Activated gamma-delta T cell treated with Interleukin-2 at 50 U/mL for 16 hours (primary cell): ENCODE data around the gene LSM2.

Experiments
- DNase-seq: peaks from one replicate; pipeline ENCODE4 v3.0.0-alpha.2; 2020

The LSM2 gene

DNA sequence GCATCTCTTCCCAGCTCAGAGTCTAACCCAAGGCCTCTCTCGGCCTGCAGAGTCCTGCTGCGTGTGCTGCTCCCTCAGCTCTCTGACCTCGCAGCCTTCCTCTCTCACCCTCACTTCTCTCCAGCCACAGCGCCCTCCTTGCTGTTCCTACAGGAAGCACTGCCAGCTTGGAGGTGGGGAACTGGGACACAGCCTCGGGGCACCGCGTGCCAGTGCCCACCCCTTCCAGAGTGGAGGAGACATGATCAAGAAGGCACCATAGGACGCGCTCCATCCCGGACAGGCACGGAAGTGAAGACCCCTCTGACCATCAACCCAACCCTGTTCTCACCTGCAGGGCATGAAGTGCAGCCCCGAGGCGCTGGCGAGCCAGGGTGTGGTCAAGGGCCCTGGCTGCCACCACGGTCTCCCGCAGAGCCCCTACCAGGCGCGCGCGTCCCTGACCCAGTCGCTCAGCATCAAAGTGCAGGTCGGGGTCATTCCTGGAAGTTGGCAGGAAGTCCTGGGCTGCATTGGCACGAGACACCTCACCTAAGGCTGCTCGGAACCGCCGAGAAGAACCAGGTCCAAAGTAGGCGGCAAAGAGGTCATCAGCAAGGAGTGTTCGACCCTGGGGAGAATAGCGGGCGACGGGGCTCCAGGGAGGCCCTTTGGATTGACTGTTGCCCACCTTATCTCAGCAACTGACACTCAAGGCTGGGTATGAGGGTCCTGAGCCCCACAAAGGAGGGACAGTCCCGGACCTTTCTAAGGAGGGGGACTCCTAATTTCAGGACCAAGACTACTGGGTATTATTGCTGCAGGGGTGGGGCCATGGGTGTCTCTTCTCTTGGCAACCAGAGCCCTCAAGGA is 30.9 kb downstream of the LSM2 start:
- DNase-seq, result no peak

DNA sequence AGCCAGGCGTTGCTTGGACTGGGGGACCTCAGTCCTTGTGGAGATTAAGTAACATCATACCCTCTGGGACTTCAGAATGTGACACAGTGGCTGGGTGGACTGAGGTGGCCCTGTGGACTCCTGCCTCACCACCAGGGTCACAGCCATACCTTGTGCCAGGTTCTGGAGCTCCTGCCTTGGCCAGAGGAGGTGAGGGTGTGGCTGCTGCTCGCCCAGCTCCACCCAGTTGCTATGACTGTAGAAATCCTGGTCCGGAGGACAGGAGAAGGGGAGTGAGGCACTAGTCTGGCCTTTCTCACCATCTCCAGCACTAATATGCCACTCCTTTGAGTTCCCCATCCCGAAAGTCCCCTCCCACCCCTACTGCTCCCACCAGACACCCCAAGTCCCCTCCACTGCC is 31.6 kb downstream of the LSM2 start:
- no peak for DNase-seq

DNA sequence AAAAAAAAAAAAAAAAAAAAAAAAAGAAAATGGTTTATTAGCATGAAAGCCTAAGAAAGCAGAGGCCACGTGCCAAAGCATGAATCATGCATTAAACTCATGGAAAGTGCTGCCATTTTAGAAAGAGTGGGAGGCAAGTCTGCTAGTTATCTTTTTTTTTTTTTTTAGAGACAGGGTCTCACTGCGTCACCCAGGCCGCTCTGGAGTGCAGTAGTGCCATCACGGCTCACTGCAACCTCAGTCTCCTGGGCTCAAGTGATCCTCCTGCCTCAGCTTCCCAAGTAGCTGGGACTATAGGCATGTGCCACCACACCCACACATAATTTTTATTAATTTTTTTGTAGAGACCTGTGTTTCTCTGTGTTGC is 34.8 kb downstream of the LSM2 start:
- no peak for DNase-seq

DNA sequence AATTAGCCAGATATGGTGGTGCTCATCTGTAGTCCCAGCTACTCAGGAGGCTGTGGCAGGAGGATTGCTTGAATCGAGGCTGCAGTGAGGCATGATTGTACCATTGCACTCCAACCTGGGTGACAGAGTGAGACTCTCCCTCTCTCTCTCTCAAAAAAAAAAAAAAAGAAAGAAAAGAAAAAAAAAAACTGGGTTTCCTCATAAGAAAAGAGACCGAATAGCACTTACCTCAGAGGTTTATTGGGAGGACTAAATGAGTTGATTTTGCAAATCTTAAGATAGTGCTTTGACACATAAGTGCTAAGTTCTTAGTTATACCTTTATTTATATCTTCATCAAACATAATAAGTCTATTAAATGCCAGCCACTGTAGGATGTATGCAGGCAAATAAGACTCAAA is 35.9 kb downstream of the LSM2 start:
- DNase-seq, result no peak

DNA sequence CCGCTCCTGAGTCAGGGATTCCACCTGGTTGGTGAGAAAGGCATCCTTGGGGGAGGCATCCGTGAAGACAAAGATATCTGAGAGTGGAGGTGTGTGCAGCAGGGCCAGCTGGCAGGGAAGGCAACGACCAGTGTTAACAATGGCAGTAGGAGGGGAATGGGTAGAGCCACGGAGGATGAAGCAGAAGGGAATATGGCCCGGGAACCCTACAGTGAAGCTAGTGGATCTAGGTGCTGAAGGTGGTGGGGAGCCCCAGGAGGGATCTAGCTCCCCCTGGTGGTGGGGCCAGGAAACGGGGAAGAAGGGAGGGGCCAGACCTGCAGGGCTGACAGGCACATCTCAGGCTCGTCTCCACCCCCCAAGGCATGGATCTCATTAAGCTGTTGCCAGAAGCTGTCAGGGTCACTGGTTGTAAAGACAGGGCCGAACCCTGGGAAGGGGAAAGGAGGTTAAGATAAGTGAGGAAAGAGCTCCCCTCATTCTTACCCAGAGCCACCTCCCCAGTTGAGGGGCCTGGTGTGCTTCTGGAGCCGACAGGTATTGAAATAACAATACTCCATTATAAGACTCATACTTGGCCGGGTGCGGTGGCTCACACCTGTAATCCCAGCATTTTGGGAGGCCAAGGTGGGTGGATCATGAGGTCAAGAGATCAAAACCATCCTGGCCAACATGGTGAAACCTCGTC is 36.9 kb downstream of the LSM2 start:
- DNase-seq, result peak; percentile 73

DNA sequence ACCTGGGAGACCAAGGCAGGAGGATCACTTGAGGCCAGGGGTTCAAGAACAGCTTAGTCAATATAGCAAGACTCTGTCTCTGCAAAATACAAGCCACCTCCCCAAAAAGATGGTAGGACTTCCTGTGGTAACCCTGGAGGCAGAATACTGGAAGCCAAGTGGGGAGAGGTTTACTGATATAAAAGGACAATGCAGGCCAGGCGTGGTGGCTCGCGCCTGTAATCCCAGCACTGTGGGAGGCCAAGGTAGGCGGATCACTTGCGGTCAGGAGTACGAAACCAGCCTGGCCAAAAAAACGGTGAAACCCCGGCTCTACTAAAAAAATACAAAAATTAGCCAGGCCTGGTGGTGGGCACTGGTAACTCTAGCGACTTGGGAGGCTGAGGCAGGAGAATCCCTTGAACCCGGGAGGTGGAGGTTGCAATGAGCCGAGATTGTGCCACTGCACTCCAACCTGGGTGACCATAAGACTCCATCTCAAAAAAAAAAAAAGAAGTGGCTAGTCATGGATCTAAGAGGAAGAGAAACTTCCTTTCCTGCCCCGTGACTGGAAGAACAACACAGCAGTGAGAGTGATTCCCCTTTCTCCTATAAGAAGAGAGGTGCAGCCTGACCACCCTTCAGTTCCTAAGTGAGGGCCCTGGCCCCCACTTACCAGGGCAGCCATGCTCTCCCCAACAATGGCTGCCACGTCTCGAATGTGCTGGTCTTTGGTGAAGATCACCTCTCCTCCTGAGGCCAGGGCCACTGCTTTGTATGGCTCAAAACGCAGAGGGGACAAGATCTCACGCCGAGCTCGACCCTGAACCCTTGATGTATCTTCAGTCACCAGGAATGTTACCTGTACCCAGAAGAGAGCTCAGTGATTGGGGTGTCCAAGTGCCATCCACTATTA is 38.2 kb downstream of the LSM2 start:
- no peak for DNase-seq

DNA sequence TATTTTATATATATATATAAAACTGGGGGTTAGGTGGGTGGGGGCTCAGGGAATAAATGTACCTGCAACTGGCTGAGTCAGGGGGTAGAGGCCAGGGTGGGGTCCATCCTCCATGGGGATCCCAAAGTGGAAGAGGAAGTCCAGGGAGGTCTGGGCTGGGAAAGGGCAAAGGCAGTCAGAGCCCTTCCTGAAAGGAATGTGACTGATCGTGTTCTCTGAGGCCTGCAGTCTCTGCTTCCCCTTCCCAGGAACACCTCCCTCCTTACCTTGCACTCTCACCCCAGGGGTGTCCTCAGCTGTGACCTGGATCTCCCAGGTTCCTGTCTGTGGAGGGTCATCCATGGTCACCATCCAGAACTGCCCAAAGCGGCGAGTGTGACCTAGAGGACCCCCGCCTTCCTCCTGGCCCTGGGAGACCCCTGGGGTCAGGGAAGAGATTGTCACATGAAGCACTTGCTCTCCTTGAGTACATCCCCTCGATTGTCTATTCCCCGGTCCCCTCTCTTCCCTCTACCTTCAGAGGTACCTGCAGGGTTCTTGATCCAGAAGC is 39.6 kb downstream of the LSM2 start:
- DNase-seq, result no peak

DNA sequence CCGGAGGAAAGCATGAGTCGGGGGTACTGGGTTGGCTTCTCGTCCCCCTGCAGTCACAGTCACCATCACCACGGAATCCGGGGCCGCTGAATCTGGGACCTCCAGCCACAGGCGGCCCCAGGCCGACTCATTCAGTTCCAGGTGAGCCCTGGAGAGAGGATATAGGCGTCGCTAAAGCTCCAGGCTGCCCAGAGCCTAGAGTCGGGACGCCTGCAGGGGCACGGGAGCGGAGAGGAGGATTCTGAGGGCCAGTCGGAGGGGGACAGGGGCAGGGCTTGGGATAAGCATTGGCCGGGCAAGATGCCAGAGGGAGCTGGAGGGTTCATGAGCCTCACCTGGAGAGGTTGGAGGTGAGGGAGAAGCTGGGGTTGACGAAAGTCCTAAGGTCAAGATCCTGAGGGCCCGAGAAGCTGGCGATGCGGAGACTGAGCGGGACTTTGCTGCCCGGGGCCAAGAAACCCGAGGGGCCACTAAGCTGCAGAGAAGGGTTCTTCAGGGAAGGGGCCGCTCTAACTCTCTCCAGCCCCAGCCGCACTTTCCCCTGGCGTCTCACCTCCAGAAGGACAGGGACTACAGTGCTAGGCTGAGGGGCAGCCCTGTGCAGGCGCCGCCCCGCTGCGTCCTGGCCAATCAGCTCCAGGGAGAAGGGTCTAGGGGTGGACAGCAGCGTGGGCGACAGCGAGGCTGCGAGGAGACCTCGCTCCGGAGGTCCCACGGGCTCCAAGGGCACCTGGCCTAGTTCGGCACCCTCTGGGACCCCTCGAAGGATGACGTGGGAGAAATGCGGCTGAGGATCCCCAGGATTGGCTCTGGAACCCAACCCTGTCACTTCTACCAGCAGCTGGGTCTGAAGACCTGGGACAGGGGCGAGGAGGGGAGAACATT is 40.6 kb downstream of the LSM2 start:
- DNase-seq, result no peak

DNA sequence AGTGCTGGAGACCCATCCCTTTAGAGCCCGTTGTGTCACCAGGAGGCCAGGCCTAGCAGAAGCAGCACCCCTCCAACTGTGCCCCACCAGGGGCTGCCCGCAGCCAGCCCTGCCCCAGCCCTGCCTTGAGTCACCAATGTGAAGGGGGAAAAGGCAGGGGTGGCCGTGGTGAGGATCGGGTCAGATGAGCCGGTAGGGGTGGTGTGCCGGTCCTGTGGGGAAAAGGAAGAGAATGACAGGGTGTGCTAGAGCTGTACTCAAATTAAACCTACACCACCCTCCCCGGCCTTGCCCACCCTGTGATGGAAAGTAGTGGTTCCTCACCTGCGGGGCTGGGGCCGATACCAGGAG is 41.2 kb downstream of the LSM2 start:
- DNase-seq, result no peak

DNA sequence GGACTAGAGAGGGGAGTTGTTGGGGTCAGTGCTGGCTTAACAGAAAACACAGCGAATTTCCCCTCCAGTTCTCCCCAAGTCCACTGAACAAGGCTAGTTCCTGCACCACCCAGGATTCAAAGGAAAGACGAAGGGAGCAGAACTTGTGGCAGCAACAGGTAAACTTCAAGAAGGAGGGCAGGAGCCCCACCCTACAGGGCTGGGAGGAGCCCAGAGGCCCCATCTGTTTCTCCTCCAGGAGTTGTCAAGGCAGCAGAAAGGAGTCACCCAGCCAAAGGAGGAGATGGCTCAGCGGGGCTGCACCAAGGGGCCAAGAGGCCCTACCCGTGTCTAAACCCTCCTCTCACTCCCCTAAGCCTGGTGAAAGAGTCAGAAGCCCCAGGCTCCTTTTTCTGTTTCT is 42.6 kb downstream of the LSM2 start:
- no peak for DNase-seq

DNA sequence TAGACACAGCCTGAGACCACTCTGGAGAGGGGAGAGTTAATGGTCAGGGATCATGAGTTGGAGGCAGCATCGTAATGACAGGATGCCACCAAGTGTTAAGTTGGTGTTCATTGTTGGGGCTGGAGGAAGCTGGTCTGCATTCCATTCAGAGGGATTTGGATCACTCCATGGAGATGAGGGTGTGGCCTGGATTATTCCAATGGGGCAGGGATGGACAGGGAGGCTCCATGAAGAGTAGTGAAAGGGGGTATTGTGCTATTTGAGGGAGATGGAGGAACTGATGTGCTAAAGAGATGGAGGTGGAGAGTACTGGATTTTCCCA is 43.2 kb downstream of the LSM2 start:
- DNase-seq, result no peak

DNA sequence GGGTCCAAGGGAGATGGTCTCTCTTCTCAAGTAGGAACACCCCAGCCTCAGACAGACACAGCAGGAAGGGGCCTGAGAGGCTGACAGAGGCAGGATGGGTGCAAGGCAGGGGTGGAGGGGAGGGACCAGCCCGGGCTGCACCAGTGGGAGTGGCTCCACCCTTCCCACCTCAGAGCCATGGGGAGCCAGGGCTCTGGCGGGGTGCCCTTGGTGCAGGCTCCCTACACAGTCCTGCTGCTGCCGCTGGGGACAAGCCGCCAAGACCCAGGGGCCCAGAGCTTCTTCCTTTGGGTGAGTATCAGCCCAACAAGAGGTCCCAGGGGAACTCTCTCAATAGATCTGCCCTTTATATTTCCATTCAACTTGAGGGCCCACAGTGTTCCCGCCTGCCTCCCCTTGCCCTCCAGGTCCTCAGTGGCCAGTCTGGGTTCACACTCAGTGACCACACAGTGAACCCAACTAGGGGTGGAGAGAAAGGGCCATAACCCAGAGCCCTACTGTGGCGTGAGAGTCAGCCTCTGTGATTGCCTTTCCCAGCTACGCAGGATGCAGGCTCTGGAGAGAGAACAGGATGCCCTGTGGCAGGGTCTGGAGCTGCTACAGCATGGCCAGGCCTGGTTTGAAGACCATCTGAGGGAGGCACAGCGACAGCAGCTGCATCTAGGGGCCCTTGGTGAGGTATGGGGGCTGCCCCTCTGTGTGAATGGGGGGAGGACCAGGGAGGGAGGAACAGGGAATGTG is 43.7 kb downstream of the LSM2 start:
- no peak for DNase-seq

DNA sequence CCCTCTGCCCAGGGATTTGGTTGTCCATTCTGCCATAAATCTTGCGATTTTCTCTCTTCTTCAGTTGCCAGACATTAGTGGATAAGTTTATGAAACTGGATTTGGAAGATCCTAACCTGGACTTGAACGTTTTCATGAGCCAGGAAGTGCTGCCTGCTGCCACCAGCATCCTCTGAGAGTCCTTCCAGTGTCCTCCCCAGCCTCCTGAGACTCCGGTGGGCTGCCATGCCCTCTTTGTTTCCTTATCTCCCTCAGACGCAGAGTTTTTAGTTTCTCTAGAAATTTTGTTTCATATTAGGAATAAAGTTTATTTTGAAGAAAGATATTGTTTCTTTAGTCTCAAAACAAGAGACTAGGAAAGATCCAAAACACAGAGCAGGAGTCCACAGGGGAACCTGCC is 44.4 kb downstream of the LSM2 start, which contains the start of gene SAPCD1:
Gene SAPCD1 (plus strand): TSS at position 301 of the 400 bp plus-strand sequence. CDS start 399 bp downstream, outside the sequence.
- no peak for DNase-seq

DNA sequence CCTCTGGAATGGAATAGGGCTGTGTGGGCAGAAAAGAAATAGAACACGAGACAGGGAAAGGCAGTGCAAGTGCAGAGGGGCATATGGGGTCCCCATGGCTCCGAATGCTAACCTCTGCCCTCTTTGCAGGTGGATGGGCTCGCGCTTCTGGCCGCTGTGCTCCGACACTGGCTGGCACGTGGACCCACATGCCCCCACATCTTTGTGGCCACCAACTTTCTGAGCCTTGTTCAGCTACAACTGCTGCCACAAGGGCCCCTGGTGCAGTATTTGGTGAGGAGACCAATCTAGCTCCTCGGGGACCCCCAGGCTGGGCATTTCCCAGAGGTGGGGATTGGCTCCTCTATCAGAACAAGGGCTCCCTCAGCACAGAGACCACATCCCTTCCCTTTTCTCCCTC is 45.4 kb downstream of the LSM2 start:
- no peak for DNase-seq

DNA sequence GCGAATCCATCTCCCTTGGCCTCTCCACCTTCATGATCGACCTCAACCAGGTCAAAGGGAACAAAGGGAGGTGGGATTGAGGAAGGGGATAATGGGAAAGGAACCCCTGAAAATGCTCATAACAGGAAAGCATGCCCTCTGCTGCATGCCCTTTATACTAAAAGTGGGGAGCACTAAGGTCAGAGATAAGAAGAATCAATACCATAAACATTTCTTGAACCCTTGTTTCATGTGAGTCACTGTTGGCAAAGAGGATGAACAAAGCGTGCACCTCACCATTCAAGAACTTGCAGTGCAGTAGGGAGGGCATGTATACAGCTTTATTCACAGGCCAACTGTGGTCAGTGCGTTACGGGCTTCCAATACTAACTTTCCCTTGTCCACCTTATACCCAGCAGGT is 46.0 kb downstream of the LSM2 start:
- no peak for DNase-seq

DNA sequence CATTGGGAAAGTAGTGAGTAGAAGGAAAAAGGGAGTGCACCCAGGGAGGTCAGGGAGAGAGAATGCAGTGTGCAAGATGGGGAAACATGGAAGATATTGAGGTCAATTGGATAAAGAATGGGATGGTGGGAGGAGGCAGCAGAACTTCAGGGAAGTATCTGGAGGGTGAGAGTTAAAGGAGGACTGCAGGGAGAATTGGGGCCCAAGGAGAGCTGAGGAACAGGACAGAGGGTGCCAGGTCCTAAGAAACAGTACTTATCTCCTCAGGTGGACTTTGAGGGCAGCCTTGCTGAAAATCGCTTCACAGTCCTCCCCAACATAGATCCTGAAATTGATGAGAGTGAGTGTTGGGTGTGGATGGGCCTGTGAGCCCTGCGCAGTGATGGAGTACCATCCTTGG is 48.5 kb downstream of the LSM2 start:
- DNase-seq, result no peak

DNA sequence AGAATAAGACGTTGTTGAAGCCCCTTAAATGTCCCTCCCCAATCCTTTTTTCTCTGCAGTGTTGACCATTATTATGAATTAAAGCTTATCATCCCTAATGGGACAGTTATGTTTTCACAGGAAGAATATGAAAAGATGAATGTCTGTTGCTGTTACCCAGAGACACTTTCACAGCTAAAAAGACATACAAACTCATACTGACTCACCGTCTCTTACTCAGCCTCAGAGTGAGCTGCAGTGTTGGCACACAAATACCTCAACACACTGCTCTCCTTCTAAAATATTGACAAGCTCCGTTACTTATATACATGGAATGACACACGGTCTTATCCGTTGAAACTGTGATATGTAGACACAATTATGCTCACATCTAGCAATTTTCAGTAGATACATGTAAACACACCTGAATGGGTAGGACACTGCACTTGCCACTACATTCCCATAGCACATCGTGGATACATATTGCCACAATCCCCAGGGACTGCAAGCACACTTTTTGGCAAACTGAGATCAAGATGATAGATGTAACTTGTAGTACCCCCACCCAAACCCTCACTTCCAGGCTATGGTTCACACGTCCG is 53.9 kb downstream of the LSM2 start:
- no peak for DNase-seq

DNA sequence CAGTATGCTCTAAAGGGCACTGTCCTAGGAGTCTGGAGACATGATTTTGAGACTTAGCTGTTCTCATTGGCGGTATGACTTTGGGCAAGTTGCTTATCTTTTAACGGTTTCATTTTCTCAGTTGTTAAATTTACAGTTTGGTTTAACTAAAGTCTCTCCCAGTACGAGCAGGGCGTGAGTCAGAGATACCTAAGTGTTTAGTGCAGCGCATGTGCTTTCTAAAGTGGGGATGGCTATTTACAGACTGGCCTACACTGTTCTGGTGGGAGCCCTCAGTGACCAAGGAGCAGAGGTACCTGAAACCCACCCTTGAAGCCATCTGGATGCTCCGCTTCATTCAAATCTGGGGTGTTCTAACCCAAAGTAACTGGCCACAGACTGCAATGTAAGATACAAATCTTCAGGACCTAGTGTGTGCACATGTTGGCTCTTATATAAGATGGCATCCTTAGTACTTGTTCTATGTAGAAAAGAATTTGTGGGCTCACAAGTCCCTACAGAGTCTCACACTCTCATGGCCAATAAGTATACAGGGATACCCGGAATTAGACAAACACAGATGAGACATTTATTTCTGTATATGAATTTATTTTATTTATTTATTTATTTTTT is 56.2 kb downstream of the LSM2 start:
- no peak for DNase-seq

DNA sequence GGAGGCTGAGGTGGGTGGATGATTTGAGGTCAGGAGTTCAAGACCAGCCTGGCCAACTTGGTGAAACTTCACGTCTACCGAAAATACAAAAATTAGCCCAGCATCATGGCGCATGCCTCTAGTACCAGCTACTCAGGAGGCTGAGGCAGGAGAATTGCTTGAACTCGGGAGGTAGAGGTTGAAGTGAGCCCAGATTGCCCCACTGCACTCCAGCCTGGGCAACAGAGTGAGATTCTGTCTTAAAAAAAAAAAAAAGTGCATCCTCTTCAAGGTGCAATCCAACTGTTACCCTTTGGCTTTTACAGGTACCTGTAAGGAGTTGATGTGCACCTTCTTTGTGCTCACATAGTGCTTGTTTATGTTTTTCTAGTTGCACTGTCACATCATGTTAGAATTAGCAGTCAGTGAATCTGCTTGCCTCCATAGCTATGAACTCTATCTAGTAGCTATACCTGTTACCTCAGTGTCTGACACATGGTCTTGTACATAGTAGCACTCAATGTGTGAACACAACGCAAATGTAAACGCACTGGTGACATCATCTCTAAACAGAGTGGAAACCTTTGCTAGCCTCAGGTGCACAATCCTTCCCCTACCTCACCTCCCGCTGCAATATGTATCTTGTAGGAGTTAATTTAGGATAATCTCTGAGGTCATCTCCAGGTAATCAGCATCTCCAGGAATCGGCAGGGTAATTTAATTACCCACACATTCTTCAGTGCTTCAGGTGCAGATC is 57.3 kb downstream of the LSM2 start:
- DNase-seq, result no peak
